HG03039 (cell line): Measurements from ENCODE around the gene MCM3AP.
"Not testable (repeated sequence)": the region's sequence is repeated elsewhere in the genome, so short reads cannot be mapped to it uniquely, and the experiment has no call there.

Experiments used
- ATAC-seq: cut with Tn5 transposase; IDR thresholded peaks from one replicate; pipeline ENCODE4 v1.9.1; 2021; ENCODE audit warnings: mild to moderate bottlenecking, moderate library complexity; ENCODE audit not compliant: unreplicated experiment

Gene MCM3AP

DNA sequence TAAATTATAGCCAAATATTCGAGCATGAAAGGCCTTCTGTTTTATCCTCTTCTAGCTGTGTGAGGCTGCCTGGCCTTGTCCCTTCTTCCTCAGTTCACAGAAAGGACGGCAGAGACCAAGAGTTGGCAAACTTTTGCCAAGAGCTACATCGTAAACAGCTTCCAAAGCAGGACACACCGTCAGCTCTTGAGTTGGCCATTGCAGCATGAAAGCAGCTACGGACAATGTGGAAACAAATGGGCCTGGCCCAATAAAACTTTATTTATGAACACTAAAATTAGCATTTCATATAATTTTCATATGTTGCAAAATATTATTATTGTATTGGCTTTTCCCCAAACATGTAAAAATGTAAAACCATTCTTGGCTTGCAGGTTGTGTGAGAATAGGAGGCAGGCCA is 27.5 kb upstream of the MCM3AP start:
- no peak for ATAC-seq

DNA sequence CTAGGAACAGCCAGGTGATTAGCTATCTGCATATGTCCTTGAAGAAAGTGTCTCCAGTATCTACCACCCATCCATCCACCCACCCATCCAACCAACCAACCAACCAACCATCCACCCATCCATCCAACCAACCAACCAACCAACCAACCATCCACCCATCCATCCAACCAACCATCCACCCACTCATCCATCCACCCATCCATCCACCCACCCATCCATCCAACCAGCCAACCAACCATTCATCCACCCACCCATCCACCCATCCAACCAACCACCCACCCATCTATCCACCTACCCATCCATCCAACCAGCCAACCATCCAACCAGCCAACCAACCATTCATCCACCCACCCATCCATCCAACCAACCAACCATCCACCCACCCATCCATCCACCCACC is 26.2 kb upstream of the MCM3AP start:
- no peak for ATAC-seq

DNA sequence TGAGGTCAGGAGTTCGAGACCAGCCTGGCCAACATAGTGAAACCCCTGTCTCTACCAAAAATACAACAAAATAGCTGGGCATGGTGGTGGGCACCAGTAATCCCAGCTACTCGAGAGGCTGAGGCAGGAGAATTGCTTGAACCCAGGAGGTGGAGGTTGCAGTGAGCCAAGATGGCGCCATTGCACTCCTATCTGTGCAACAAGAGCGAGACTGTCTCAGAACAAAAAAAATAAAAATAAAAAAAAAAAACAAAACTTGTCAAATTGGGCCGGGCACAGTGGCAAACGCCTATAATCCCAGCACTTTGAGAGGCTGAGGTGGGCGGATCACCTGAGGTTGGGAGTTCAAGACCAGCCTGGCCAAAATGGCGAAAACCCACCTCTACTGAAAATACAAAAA is 24.8 kb upstream of the MCM3AP start:
- ATAC-seq: not testable (repeated sequence)

DNA sequence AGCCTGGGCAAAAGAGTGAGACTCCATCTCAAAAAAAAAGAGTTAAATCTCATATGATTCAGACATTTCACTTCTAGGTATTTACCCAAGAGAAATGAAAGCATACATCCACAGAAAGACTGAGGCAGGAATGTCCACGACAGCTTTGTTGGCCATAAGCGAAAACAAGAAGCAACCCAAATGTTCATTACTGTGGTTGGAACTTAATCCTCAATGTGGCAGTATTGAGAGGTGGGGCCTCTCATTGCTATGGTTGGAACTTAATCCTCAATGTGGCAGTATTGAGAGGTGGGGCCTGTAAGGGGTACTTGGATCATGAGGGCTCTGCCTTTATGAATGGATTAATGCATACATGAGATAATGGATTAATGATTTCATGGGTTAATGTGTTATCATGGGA is 23.0 kb upstream of the MCM3AP start:
- ATAC-seq: no peak

DNA sequence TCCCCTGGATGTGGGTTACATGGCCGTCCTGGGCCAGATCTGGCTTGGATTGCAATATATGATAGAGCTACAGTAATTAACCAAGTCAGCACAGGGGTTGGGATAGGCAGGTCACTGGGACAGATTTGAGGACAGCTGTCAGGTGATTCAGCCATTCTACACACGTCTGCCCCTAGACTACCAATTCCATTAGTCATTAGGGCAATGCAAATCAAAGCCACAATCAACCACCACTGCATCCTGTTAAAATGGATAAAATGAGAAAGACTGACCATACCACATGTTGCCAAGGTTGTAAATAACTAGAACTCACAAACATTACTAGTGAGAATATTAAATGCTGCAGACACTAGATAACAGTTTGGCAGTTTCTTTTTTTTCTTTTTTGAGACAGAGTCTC is 22.2 kb upstream of the MCM3AP start:
- no peak for ATAC-seq

DNA sequence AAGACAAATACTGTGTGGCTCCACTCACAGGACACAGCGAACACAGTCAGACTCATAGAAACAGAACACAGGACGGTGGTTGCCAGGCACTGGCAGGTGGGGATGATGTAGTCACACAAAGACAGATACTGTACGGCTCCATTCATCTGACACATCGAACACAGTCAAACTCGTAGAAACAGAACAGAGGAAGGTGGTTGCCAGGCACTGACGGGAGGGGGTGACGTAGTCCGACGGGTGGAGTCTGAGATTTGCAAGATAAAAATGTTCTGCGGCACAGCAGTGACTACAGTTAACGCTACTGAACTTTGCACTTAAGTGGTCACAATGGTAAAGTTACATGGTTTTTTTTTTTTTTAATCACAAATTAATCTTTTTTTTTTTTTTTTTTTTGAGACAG is 19.5 kb upstream of the MCM3AP start:
- no peak for ATAC-seq

DNA sequence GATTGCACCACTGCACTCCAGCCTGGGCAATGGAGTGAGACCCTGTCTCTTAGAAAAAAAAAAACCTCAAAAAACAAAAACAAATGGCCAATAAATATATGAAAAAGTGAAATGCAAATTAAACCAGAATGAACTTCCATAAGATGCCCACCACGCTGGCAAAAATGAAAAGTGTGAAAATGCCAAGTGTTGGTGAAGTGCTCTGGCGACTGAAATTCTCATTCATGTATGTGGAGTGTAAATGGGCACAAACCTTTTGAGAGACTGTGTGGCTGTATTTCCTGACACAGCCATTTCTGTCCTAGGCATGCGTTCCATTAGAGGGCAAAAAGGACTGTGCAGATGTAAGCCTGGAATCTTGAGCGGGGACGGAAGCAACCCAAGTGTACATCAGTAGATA is 19.0 kb upstream of the MCM3AP start:
- ATAC-seq: no peak

DNA sequence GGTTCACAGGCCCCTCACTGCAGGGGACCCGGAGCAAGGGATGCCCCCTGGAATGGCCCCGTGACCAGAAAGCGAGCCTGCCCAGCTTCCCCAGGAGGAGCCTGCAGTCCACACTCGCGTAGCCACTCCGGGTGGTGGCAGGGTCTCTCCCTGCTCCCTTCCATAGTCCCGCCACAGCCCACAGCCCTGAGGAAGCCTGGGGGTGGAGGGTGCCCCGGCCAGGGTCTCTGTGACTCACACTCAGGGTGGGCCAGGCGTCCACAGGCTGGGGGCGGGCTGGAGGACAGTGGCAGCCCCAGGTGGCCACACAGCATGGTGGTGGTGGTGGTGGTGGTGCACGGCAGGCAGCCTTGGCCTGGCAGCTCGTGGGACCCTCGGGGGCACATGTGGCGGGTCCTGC is 16.3 kb upstream of the MCM3AP start:
- ATAC-seq: no peak

DNA sequence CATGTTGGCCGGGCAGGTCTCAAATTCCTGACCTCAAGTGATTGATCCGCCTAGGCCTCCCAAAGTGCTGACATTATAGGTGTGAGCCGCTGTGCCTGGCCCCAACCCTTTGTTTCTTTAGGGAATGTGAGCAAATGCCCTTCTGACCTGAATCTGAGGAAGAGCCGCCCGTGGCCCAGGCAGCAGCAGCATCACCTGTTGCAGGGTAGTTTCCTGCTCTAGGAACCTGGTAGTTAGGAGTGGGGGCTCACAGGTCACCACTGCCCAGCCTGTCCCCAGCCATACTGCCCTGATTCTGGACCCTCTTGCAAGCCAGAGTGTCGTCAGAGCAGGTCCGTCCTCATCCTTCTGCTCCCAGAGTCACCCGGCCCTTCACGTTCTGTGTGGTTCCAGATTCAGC is 13.8 kb upstream of the MCM3AP start:
- ATAC-seq: no peak

DNA sequence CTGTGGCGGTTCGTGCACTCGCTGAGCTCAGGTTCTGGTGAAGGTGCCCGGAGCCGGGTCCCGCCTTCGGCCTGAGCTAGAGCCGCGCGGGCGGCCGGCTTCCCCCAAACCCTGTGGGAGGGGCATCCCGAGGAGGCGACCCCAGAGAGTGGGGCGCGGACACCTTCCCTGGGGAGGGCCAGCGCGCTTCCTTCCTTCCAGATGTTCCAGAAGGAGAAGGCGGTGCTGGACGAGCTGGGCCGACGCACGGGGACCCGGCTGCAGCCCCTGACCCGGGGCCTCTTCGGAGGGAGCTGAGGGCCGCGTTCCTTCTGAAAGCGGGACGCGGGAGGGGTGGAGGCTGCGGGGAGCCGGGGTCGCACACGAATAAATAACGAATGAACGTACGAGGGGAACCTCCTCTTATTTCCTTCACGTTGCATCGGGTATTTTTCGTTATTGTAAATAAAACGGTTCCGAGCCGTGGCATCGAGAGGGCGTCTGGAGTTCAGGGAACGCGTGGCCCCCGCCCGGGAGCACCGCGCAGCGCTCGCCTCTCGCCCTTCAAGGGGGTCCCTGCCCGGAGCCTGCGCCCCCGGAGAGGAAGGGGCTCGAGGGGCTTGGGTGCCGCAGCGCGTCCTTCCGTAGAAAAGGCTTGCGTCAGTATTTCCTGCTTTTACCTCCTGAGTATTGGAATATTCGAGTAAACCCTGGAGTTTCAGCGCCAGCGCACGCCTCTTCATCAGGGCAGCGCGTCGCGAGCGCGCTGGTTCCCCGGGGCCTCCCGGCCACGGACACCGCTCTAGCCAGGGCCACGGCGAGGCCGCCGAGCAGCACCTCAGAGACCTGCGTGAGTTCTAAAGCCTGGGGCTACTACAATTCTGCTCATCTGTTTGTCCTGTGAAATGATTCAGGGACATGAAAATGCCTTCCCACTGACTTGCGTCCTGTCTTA is 12.2 kb upstream of the MCM3AP start:
- no peak for ATAC-seq

DNA sequence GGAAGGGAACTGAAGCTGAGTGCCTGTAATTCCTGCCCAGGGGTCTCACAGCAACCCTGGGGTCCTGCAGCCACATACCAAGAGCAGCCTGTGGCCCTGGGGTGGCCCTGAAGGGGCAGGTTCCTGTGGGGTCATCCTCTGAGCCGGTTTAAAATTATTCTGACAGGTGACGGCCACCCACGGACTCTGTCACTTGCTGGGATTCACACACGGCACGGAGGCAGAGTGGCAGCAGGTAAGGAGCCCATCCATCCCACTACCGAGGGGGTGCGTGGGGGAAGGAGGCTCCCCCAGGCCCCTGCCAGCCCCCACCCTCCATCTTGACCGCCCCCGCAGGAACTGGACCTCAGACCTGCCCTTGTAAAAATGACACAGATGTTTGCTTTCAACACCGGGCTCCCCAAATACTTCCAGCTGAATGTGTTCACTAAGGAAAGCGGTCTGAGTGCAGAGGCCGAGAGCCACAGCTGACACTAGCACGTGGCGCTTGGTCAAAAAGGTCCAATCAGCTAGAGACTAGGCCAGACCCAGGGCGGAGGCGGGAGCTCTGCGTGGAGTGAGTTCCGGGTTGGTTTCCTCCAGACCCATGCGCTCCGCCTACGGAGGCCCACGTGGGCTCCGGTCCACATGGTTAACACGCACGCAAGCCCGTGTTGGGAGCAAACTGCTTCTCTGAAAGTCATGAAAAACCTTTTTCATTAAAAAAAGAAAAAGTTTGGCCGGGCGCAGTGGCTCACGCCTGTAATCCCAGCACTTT is 10.8 kb upstream of the MCM3AP start:
- no peak for ATAC-seq

DNA sequence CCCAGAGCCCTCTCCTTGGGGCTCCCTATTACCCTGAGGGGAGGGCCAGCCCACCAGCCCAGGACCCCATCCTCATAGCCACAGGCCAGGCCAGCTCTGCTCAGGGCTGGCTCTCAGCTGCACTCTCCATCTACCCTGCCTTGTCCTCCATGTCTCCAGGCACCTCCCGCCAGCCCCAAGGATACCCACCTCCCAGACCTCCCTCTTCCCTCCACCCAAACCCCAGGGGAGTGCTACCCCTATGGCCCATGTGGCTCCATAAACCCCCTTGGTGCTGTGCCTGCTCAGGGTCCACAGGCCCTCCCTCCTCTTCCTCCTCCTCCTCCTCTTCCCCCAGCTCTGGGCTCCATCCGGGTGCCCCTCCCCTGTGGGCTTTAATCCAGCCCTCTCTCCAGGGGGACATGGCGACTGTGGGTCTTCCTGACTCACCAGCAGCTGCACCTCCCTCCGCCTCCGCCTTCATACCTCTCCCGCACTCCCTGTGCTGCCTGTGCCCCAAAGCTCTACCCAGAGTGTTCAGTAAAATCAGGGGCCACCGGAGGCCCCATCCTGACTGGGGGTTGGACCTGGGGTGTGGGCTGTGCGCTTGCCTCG is 9.9 kb upstream of the MCM3AP start:
- no peak for ATAC-seq

DNA sequence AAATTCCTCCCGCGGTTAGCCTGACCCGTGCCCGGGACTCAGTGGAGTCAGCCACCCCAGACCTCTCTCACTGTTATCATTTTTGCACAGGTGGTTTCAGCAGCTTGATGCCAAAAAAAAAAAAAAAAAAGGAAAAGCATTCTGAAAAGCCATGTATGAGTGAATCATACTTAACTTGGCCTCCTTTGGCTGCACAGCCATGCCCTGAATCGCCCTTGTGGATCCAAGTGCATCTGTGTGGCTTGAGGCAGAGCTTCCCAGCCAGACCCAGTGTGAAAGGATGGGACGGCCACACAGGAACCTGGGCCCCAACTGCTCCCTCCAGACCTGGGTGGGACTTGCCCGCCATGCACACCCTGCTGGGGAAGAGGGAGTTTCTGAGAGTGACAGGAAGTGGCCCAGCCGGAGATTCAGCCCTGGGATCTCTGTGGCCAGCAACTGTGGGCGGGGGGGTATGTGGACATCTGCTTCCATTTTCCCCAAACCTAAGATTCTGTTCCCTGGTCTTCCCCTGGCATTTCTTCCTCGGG is 9.3 kb upstream of the MCM3AP start:
- no peak for ATAC-seq

DNA sequence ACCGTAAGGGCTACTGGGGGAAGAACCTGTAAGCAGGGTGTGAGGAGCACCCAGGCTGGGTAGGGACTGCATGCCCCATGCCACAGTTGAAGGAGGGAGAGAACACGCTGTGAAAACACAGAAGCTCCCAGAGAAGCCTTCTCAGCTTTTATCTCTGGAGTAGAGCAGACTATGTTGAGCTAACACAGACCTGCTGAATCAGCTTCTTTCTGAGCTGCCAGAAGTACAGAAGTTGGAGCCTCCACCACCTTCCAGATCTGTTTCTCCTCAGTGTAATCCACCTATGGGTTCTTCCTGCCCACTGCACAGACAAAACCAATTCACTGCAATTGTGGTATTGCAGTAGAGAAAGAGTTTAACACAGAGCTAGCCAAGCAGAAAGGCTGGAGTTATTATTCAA is 6.2 kb upstream of the MCM3AP start:
- ATAC-seq: no peak

DNA sequence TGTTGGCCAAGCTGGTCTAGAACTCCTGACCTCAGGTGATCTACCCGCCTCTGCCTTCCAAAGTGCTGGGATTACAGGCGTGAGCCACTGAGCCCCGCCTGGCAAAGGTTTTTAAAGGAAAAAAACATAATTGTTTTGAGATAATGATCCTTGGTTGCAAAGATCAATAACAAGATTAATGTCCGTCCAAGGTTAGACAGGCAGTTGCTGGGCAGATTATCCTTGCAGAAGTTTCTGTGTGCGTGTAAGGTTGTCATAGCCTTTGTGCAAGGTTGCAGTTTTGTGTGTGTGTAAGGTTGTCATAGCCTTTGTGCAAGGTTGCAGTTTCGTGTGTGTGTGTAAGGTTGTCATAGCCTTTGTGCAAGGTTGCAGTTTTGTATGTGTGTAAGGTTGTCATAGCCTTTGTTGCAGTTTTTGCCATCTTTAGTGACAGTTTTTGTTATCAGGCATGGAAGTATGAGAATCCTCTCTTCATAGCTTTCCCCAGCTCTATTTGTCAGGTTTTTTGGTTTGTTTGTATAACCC is 4.3 kb upstream of the MCM3AP start:
- no peak for ATAC-seq

DNA sequence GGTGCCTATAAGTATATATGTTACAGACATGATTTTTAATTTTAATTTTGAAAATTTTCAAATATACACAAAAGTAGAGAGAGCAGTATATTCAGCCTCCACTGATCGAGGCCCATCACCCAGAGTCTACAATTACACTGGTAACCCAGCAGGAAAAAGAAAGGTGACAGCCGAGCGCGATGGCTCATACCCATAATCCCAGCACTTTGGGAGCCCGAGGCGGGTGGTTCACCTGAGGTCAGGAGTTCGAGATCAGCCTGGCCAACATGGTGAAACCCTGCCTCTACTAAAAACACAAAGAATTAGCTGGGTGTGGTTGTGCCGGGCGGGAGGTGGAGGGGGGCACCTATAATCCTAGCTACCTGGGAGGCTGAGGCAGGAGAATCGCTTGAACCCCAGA is 2.1 kb upstream of the MCM3AP start:
- no peak for ATAC-seq

DNA sequence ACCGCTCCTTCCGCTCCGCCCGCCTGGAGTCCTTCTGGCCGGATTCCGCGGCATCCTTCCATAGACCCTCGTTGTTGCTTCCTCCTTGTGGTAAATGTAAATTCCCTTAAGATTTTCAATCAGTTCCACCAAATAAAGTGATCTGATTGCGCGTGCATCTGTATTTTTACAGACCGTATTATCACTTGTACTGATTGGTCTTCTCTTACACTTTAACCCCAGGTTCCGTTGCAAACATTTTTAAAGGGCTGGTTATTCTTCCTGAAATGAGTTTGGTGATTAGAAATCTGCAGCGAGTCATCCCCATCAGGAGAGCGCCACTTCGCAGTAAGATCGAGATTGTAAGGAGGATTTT is 1.2 kb upstream of the MCM3AP start:
- ATAC-seq: no peak

DNA sequence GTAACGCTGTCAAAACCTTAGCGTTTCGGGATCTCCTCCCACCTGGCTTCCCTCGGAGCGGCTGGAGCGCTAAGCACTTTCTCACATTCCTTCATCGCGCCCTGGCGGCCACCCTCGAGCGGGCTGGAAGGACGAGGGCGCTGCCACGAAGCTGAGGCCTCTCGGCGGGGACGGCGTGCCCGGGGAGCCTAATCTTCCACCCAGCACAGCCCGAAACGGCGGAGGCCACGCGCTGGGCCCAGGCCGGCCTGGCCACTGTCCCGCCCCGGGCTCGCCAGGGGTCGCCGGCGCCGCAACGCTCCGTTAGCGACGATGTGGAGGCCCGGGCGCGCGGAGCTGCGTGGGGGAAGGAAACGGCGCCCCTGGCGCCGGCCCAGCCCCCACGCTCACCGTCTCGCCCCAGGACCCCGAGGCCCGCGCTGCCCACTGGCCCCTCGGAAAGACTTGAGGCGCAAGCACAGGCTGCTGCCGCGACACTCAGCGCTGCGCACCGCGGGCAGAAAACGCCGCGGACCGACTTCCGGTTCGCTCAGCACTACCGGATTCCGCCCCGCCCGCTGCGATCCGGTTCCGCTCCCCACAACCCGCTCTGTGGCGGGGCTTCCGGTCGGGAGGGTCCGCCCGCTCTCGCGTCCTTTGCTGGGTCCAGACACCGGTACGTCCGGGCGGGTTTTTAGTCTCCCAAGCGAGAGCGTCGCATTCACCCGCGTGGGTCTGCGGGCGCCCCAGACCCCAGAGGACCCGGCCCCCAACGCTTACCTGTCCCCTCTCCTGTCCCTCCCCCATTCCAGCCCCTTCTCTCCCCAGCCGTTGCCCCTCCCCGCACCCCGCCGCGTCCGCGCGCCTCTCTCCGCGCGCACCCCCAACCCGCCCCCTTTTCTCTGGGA is 593 bp upstream of the MCM3AP start, which contains the start of gene YBEY:
TSS of gene YBEY (plus strand) at position 582 of the 887 bp plus-strand sequence. CDS start 572 bp downstream, outside the sequence.
- peak; percentile 76 for ATAC-seq

DNA sequence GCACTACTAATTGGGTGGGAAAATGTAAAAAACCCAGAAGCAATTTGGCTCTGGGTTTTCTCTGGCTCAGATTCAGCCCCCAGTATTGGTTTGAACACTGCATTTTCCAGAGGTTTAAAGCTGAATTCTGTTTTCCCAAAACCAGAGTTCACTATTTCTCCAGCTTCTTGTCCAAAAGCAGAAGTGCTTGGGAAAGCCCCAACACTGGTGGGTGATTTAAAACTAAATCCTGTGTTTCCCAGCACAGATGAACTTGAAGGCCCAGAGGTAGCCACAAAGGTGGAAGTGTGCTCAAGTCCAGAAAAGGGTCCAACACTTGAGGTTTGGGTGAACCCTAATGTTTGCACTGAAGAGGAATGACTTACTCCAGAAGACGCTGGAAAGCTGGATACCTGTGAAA is 678 bp downstream of the MCM3AP start:
- no peak for ATAC-seq

DNA sequence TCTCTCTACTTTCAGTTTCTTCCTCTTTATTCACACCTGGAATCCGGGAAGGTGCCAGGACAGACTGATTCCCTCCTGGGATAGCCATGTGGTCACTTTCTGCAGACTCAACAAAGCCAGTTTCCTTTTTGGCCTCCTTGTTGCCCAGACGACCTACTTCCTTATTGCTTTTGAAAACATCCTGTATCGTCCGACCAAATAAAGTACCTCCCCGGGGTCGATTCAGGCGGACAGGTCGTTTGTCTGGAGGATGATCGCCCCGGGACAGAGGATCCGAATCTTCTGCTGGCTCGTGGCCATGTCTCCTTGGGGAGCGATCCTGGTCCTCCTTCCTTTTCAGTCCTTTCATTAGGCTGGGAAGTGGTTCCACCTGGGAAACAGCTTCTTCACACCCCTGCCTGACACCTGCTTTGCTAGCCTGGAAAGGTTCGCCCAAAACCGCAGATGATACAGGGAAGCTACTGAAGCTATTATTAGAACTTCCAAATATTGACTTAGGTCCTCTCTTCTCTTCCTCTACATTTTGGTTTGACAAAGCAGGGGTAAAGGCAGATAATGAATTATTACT is 1.2 kb downstream of the MCM3AP start:
- no peak for ATAC-seq
